Neuronal stem cell (in vitro differentiated cells): ENCODE results near the gene AKAP6.

Experiments
- DNase-seq: peaks from one replicate; pipeline ENCODE4 v3.0.0-alpha.2; 2013; ENCODE audit warnings: low spot score
- H2AFZ ChIP-seq: one replicate; pipeline ENCODE4 v1.6.1; 2013; ENCODE audit warnings: mild to moderate bottlenecking, low read length, inconsistent platforms
- H2AK5ac ChIP-seq: 2 replicates; pipeline ENCODE4 v1.6.1; 2013; ENCODE audit warnings: low read depth, mild to moderate bottlenecking, inconsistent platforms, low read length, moderate library complexity, mixed read lengths
- H2BK120ac ChIP-seq: 2 replicates; pipeline ENCODE4 v1.6.1; 2013; ENCODE audit warnings: low read depth, mild to moderate bottlenecking, inconsistent platforms, low read length, moderate library complexity, mixed read lengths
- H2BK12ac ChIP-seq: one replicate; pipeline ENCODE4 v1.6.1; 2013; ENCODE audit warnings: low read length, inconsistent platforms
- H2BK15ac ChIP-seq: 2 replicates; pipeline ENCODE4 v1.6.1; 2013; ENCODE audit warnings: mild to moderate bottlenecking, low read length, inconsistent platforms, mixed read lengths
- H2BK5ac ChIP-seq: one replicate; pipeline ENCODE4 v1.6.1; 2013; ENCODE audit warnings: inconsistent platforms, mild to moderate bottlenecking, low read length, moderate library complexity
- H3K14ac ChIP-seq: one replicate; pipeline ENCODE4 v1.6.1; 2013; ENCODE audit warnings: low read length, inconsistent platforms
- H3K18ac ChIP-seq: 2 replicates; pipeline ENCODE4 v1.6.1; 2013; ENCODE audit warnings: low read length, inconsistent platforms
- H3K23ac ChIP-seq: 2 replicates; pipeline ENCODE4 v1.6.1; 2013; ENCODE audit warnings: low read depth, mild to moderate bottlenecking, mixed read lengths, low read length, inconsistent platforms; ENCODE audit not compliant: poor library complexity
- H3K27ac ChIP-seq: replicated peaks from 3 replicates; pipeline ENCODE4 v1.5.1; 2013; ENCODE audit warnings: low read length, inconsistent platforms
- H3K27me3 ChIP-seq, 3 experiments: 2 replicates each; pipeline ENCODE4 v1.6.1; 2013; ENCODE audit warnings: low read length in 3 of 3, mild to moderate bottlenecking in 2 of 3, inconsistent platforms in 1 of 3, low read depth in 1 of 3, mixed read lengths in 1 of 3, moderate library complexity in 1 of 3; ENCODE audit not compliant: control insufficient read depth in 3 of 3, insufficient read depth in 3 of 3
- H3K36me3 ChIP-seq, 2 donors: replicated peaks in 1 of 2; 2 replicates each; pipeline ENCODE4 v1.6.1; 2013; ENCODE audit warnings: low read length in 2 of 2; ENCODE audit not compliant: control insufficient read depth in 2 of 2, insufficient read depth in 2 of 2
- H3K4ac ChIP-seq: 2 replicates; pipeline ENCODE4 v1.6.1; 2013; ENCODE audit warnings: inconsistent platforms, mild to moderate bottlenecking, low read length, moderate library complexity
- H3K4me1 ChIP-seq, 2 donors: 1 replicate in 1 of 2; 2 replicates in 1 of 2; pipeline ENCODE4 v1.6.1; 2013; ENCODE audit warnings: low read length in 2 of 2, low read depth in 1 of 2; ENCODE audit not compliant: control insufficient read depth in 2 of 2, insufficient read depth in 1 of 2
- H3K4me2 ChIP-seq: one replicate; pipeline ENCODE4 v1.6.1; 2013; ENCODE audit warnings: mild to moderate bottlenecking, low read length, inconsistent platforms; ENCODE audit not compliant: insufficient read depth, poor library complexity, severe bottlenecking
- H3K4me3 ChIP-seq, 2 donors: 2 replicates each; pipeline ENCODE4 v1.5.1; 2013; ENCODE audit warnings: low read length in 2 of 2, mild to moderate bottlenecking in 2 of 2, inconsistent platforms in 1 of 2, moderate library complexity in 1 of 2
- H3K79me1 ChIP-seq: one replicate; pipeline ENCODE4 v1.6.1; 2013; ENCODE audit warnings: low read depth, mild to moderate bottlenecking, inconsistent platforms, low read length, moderate library complexity
- H3K9ac ChIP-seq: one replicate; pipeline ENCODE4 v1.6.1; 2013; ENCODE audit warnings: mild to moderate bottlenecking, low read depth, low read length, inconsistent platforms; ENCODE audit not compliant: poor library complexity
- H3K9me3 ChIP-seq, 2 donors: replicated peaks in 1 of 2; 2 replicates each; pipeline versions ENCODE3 to v1.6.1; 2013; ENCODE audit warnings: low read length in 2 of 2, mild to moderate bottlenecking in 2 of 2, inconsistent platforms in 1 of 2, low read depth in 1 of 2, mixed read lengths in 1 of 2, moderate library complexity in 1 of 2; ENCODE audit not compliant: control insufficient read depth in 2 of 2, insufficient read depth in 1 of 2
- H4K8ac ChIP-seq: one replicate; pipeline ENCODE4 v1.6.1; 2013; ENCODE audit warnings: low read depth, mild to moderate bottlenecking, inconsistent platforms, low read length, moderate library complexity
- H4K91ac ChIP-seq: one replicate; pipeline ENCODE4 v1.6.1; 2013; ENCODE audit warnings: low read length, low read depth, mild to moderate bottlenecking, inconsistent platforms; ENCODE audit not compliant: poor library complexity
- WGBS, 2 donors: extraction: QIAGEN DNeasy Blood & Tissue Kit; methylation state at CpG; one replicate each; pipeline ENCODE4 v1.1.7; 2013; ENCODE audit warnings: missing lambda C conversion rate in 2 of 2, mixed read lengths in 1 of 2; ENCODE audit not compliant: insufficient read length in 2 of 2, insufficient replicate concordance in 1 of 2; ENCODE audit errors: extremely low coverage in 2 of 2; 5-methylcytosine and 5-hydroxymethylcytosine counted together

The AKAP6 gene

GRCh38 chr14:32763673-32764072, 434.6 kb downstream of the AKAP6 start:
- Histone ChIP-seq H2BK5ac (no peak overlapping the region), H3K27me3 (no peaks in the 10 kb centered on the region), H3K4me3 (no peak overlapping the region), H3K27ac (no peak overlapping the region), H2BK12ac (no peak overlapping the region), H2AK5ac (no peak overlapping the region), H3K79me1 (no peaks in the 10 kb centered on the region), H3K36me3 (no peaks in the 10 kb centered on the region), H3K4me2 (no peak overlapping the region), H2AFZ (no peak overlapping the region), H2BK15ac (no peak overlapping the region), H3K14ac (no peak overlapping the region), H3K23ac (no peak overlapping the region), H3K9ac (no peak overlapping the region), H3K4me1 (peaks cover 3% of the 10 kb centered on the region in 2 donors), H2BK120ac (no peak overlapping the region), H4K91ac (no peak overlapping the region), H3K18ac (no peak overlapping the region), H3K4ac (no peak overlapping the region), H4K8ac (no peak overlapping the region), H3K9me3 (no peaks in the 10 kb centered on the region)
- no peak for DNase-seq
- no CpG with 5 or more reads among the region's 1 CpG for WGBS, 2 donors

GRCh38 chr14:32764131-32764530, 435.0 kb downstream of the AKAP6 start:
- Histone ChIP-seq H3K27me3 (no peaks in the 10 kb centered on the region), H3K9me3 (no peaks in the 10 kb centered on the region), H3K27ac (no peak overlapping the region), H2BK15ac (no peak overlapping the region), H2BK120ac (no peak overlapping the region), H3K79me1 (no peaks in the 10 kb centered on the region), H2AFZ (no peak overlapping the region), H3K4me2 (no peak overlapping the region), H2AK5ac (no peak overlapping the region), H3K4ac (no peak overlapping the region), H3K23ac (no peak overlapping the region), H3K4me1 (peaks cover 3% of the 10 kb centered on the region in 2 donors), H4K91ac (no peak overlapping the region), H3K14ac (no peak overlapping the region), H3K4me3 (no peak overlapping the region), H2BK12ac (no peak overlapping the region), H2BK5ac (no peak overlapping the region), H3K9ac (no peak overlapping the region), H4K8ac (no peak overlapping the region), H3K36me3 (no peaks in the 10 kb centered on the region), H3K18ac (no peak overlapping the region)
- no peak for DNase-seq

GRCh38 chr14:32770422-32770821, 441.3 kb downstream of the AKAP6 start:
- Histone ChIP-seq H3K18ac (no peak overlapping the region), H4K91ac (no peak overlapping the region), H2BK15ac (no peak overlapping the region), H2BK120ac (no peak overlapping the region), H3K23ac (no peak overlapping the region), H3K27ac (no peak overlapping the region), H3K4ac (no peak overlapping the region), H2AFZ (no peak overlapping the region), H3K79me1 (no peaks in the 10 kb centered on the region), H3K4me2 (no peak overlapping the region), H3K9ac (no peak overlapping the region), H3K4me3 (no peak overlapping the region), H2BK12ac (no peak overlapping the region), H2AK5ac (no peak overlapping the region), H3K9me3 (no peaks in the 10 kb centered on the region), H3K14ac (no peak overlapping the region), H4K8ac (no peak overlapping the region), H3K4me1 (peaks cover 0 to 5% of the 10 kb centered on the region in 2 donors), H3K36me3 (no peaks in the 10 kb centered on the region), H2BK5ac (no peak overlapping the region), H3K27me3 (no peaks in the 10 kb centered on the region)
- no peak for DNase-seq

GRCh38 chr14:32774214-32774613, 445.1 kb downstream of the AKAP6 start:
- H3K4ac ChIP-seq = no peak overlapping the region
- no peak overlapping the region for H2AFZ ChIP-seq
- H2BK120ac ChIP-seq = no peak overlapping the region
- no peak overlapping the region for H3K18ac ChIP-seq
- H2BK12ac ChIP-seq = no peak overlapping the region
- H3K9me3 ChIP-seq = no peaks in the 10 kb centered on the region
- H3K14ac ChIP-seq = no peak overlapping the region
- no peak overlapping the region for H3K9ac ChIP-seq
- no peak overlapping the region for H2AK5ac ChIP-seq
- no peaks in the 10 kb centered on the region for H3K27me3 ChIP-seq
- no peak overlapping the region for H2BK15ac ChIP-seq
- no peak for DNase-seq
- H3K79me1 ChIP-seq = no peaks in the 10 kb centered on the region
- H3K4me3 ChIP-seq = no peak overlapping the region
- no peak overlapping the region for H2BK5ac ChIP-seq
- H3K27ac ChIP-seq = no peak overlapping the region
- H4K8ac ChIP-seq = no peak overlapping the region
- no CpG with 5 or more reads among the region's 2 CpGs for WGBS, 2 donors
- H3K23ac ChIP-seq = no peak overlapping the region
- H4K91ac ChIP-seq = no peak overlapping the region
- peaks cover 0 to 5% of the 10 kb centered on the region in 2 donors for H3K4me1 ChIP-seq
- H3K4me2 ChIP-seq = no peak overlapping the region
- H3K36me3 ChIP-seq = no peaks in the 10 kb centered on the region
